Fibroblast of skin of right quadriceps (primary cell): ENCODE data around the gene SENP6.
"Not testable (repeated sequence)": the region's sequence is repeated elsewhere in the genome, so short reads cannot be mapped to it uniquely, and the experiment has no call there.

ENCODE experiments used
- DNase-seq: peaks from one replicate; pipeline ENCODE4 v3.0.0-alpha.2; 2013

Gene SENP6

GRCh38 chr6:75609639-75610590, 8.2 kb downstream of the SENP6 start:
- DNase-seq: peak; percentile 60

- DNase-seq: peak; percentile 42
Observed at GRCh38 chr6:75611011-75611701, 9.5 kb downstream of the SENP6 start.

GRCh38 chr6:75611702-75612375, 10.2 kb downstream of the SENP6 start:
- peak; percentile 13 for DNase-seq

- DNase-seq: no peak
Observed at GRCh38 chr6:75612434-75612833, 10.8 kb downstream of the SENP6 start.

- DNase-seq: no peak
Observed at GRCh38 chr6:75613056-75613501, 11.4 kb downstream of the SENP6 start.

GRCh38 chr6:75618437-75618836, 16.8 kb downstream of the SENP6 start:
- DNase-seq: no peak

- DNase-seq: no peak
Observed at GRCh38 chr6:75619230-75619899, 17.7 kb downstream of the SENP6 start.

- DNase-seq: no peak
Observed at GRCh38 chr6:75620381-75621304, 19.0 kb downstream of the SENP6 start.

GRCh38 chr6:75621846-75622245, 20.2 kb downstream of the SENP6 start:
- DNase-seq: no peak

- DNase-seq: no peak
Observed at GRCh38 chr6:75623491-75623890, 21.8 kb downstream of the SENP6 start.

- no peak for DNase-seq
Observed at GRCh38 chr6:75624335-75624734, 22.7 kb downstream of the SENP6 start.

- DNase-seq: no peak
Observed at GRCh38 chr6:75624988-75625387, 23.3 kb downstream of the SENP6 start.

- no peak for DNase-seq
Observed at GRCh38 chr6:75626561-75626960, 24.9 kb downstream of the SENP6 start.

GRCh38 chr6:75627708-75628107, 26.0 kb downstream of the SENP6 start:
- not testable (repeated sequence) for DNase-seq

GRCh38 chr6:75631859-75632635, 30.4 kb downstream of the SENP6 start:
- no peak for DNase-seq

- DNase-seq: no peak
Observed at GRCh38 chr6:75633045-75633444, 31.4 kb downstream of the SENP6 start.

- no peak for DNase-seq
Observed at GRCh38 chr6:75642311-75642710, 40.6 kb downstream of the SENP6 start.

GRCh38 chr6:75643173-75643572, 41.5 kb downstream of the SENP6 start:
- DNase-seq: peak; percentile 41

- DNase-seq: no peak
Observed at GRCh38 chr6:75656479-75656878, 54.8 kb downstream of the SENP6 start.

- no peak for DNase-seq
Observed at GRCh38 chr6:75657327-75657726, 55.6 kb downstream of the SENP6 start.

- DNase-seq: no peak
Observed at GRCh38 chr6:75666592-75666991, 64.9 kb downstream of the SENP6 start.
